ENCODE results near the gene SNX15. TPM values are rescaled to one million over a fixed set of nuclear protein-coding genes. Genes with fewer than 3 reads are reported as not detected.

SNX15 gene
- total RNA-seq, 1 donor from 2014 or later = 40.4 TPM

- Mint-ChIP-seq H3K4me3 (ENCODE audit: unreplicated experiment) (no peak overlapping the region), H3K36me3 (ENCODE audit: unreplicated experiment) (no peaks in the 10 kb centered on the region), H3K9me3 (ENCODE audit: unreplicated experiment) (no peaks in the 10 kb centered on the region), H3K27ac (ENCODE audit: unreplicated experiment) (no peak overlapping the region), H3K4me1 (ENCODE audit: low read depth, unreplicated experiment) (peaks cover 2% of the 10 kb centered on the region), H3K27me3 (ENCODE audit: unreplicated experiment) (peaks cover 7% of the 10 kb centered on the region)
- no peak for DNase-seq
- TF ChIP-seq, protein P1, sequence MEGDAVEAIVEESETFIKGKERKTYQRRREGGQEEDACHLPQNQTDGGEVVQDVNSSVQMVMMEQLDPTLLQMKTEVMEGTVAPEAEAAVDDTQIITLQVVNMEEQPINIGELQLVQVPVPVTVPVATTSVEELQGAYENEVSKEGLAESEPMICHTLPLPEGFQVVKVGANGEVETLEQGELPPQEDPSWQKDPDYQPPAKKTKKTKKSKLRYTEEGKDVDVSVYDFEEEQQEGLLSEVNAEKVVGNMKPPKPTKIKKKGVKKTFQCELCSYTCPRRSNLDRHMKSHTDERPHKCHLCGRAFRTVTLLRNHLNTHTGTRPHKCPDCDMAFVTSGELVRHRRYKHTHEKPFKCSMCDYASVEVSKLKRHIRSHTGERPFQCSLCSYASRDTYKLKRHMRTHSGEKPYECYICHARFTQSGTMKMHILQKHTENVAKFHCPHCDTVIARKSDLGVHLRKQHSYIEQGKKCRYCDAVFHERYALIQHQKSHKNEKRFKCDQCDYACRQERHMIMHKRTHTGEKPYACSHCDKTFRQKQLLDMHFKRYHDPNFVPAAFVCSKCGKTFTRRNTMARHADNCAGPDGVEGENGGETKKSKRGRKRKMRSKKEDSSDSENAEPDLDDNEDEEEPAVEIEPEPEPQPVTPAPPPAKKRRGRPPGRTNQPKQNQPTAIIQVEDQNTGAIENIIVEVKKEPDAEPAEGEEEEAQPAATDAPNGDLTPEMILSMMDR (IDR thresholded peaks at IDR 0.05; ENCODE audit: partially characterized antibody, unreplicated experiment) = no peak
Measured at GRCh38 chr11:65059523-65059922, 32.3 kb downstream of the SNX15 start.

- Mint-ChIP-seq H3K27ac (ENCODE audit: unreplicated experiment) (no peak overlapping the region), H3K9me3 (ENCODE audit: unreplicated experiment) (no peaks in the 10 kb centered on the region)
Measured at GRCh38 chr11:65059959-65060824, 33.0 kb downstream of the SNX15 start.

DNA sequence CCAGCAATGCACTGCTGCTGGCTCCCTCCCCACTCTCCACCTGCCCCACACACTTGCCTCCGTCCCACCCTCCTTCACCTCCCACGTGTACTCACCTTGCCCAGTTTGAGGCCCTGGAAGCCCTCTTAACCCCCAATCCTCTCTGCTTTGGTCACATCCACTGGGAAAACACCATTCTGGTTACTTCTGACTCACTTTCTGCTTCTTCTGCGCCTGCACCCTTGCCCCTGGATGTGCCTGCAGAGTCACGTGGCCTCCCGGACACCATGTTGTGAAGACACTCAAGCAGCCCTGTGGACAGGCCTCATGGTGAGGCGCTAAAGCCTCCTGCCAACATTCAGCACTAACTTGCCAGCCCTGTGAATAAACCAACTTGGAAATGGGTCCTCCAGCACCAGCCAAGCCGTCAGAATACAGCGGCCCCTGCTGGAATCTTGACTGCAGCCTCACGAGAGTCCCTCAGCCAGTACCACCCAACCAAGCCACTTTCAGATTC is 33.7 kb downstream of the SNX15 start:
- no peak overlapping the region for H3K27ac Mint-ChIP-seq (ENCODE audit: unreplicated experiment)
- peaks cover 5% of the 10 kb centered on the region for H3K27me3 Mint-ChIP-seq (ENCODE audit: unreplicated experiment)
- H3K4me3 Mint-ChIP-seq (ENCODE audit: unreplicated experiment) = no peak overlapping the region
- DNase-seq = no peak
- TF ChIP-seq, protein P1 (IDR thresholded peaks at IDR 0.05; ENCODE audit: partially characterized antibody, unreplicated experiment) = no peak
- H3K4me1 Mint-ChIP-seq (ENCODE audit: low read depth, unreplicated experiment) = peaks cover 2% of the 10 kb centered on the region
- no peaks in the 10 kb centered on the region for H3K9me3 Mint-ChIP-seq (ENCODE audit: unreplicated experiment)
- no peaks in the 10 kb centered on the region for H3K36me3 Mint-ChIP-seq (ENCODE audit: unreplicated experiment)

More at GRCh38 chr11:65059959-65060824, 33.0 kb downstream of the SNX15 start:
- no peaks in the 10 kb centered on the region for H3K36me3 Mint-ChIP-seq (ENCODE audit: unreplicated experiment)
- H3K27me3 Mint-ChIP-seq (ENCODE audit: unreplicated experiment) = peaks cover 7% of the 10 kb centered on the region
- peaks cover 2% of the 10 kb centered on the region for H3K4me1 Mint-ChIP-seq (ENCODE audit: low read depth, unreplicated experiment)
- DNase-seq = no peak
- H3K4me3 Mint-ChIP-seq (ENCODE audit: unreplicated experiment) = no peak overlapping the region
- TF ChIP-seq, protein P1 (IDR thresholded peaks at IDR 0.05; ENCODE audit: partially characterized antibody, unreplicated experiment) = no peak

DNA sequence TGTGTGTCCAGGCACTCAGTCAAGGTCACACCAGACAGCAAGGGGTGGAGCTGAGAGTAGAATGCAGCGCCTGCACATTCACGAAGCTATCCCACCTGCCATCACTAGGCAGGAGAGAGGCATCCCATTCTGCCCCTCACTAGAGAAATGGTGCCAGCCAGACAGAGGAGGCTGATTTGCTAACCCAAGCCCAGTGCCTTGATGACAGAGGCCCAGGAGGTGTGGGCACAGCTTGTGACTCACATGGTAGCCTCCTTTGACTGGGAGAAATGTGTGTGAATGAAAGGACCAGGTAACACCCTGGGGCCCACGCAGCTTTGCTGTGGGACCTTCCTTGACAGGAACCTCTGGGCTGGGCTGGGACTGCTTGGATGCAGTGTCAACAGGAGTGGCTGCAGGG is 36.3 kb downstream of the SNX15 start:
- Mint-ChIP-seq H3K36me3 (ENCODE audit: unreplicated experiment) (no peaks in the 10 kb centered on the region), H3K27ac (ENCODE audit: unreplicated experiment) (no peak overlapping the region), H3K4me1 (ENCODE audit: low read depth, unreplicated experiment) (peaks cover 7% of the 10 kb centered on the region), H3K27me3 (ENCODE audit: unreplicated experiment) (peaks cover 5% of the 10 kb centered on the region), H3K9me3 (ENCODE audit: unreplicated experiment) (peaks cover 1% of the 10 kb centered on the region), H3K4me3 (ENCODE audit: unreplicated experiment) (no peak overlapping the region)
- no peak for DNase-seq
- TF ChIP-seq, protein P1 (IDR thresholded peaks at IDR 0.05; ENCODE audit: partially characterized antibody, unreplicated experiment) = no peak

- Mint-ChIP-seq H3K27me3 (ENCODE audit: unreplicated experiment) (no peaks in the 10 kb centered on the region), H3K4me3 (ENCODE audit: unreplicated experiment) (no peak overlapping the region)
Measured at GRCh38 chr11:65064847-65065240, 37.6 kb downstream of the SNX15 start.

More at GRCh38 chr11:65064847-65065240, 37.6 kb downstream of the SNX15 start:
- H3K36me3 Mint-ChIP-seq (ENCODE audit: unreplicated experiment) = no peaks in the 10 kb centered on the region
- DNase-seq = no peak
- peaks cover 1% of the 10 kb centered on the region for H3K9me3 Mint-ChIP-seq (ENCODE audit: unreplicated experiment)
- TF ChIP-seq, protein P1 (IDR thresholded peaks at IDR 0.05; ENCODE audit: partially characterized antibody, unreplicated experiment) = no peak
- peaks cover 7% of the 10 kb centered on the region for H3K4me1 Mint-ChIP-seq (ENCODE audit: low read depth, unreplicated experiment)
- no peak overlapping the region for H3K27ac Mint-ChIP-seq (ENCODE audit: unreplicated experiment)

All from glutamatergic neuron (in vitro differentiated cells).